Measurements from ENCODE around the gene IGFBP2. TPM values are rescaled to one million over a fixed set of nuclear protein-coding genes. Genes with fewer than 3 reads are reported as not detected.

Gene IGFBP2
- total RNA-seq, 2 experiments from 2014 or later = 10.3 to 10.9 TPM

DNA sequence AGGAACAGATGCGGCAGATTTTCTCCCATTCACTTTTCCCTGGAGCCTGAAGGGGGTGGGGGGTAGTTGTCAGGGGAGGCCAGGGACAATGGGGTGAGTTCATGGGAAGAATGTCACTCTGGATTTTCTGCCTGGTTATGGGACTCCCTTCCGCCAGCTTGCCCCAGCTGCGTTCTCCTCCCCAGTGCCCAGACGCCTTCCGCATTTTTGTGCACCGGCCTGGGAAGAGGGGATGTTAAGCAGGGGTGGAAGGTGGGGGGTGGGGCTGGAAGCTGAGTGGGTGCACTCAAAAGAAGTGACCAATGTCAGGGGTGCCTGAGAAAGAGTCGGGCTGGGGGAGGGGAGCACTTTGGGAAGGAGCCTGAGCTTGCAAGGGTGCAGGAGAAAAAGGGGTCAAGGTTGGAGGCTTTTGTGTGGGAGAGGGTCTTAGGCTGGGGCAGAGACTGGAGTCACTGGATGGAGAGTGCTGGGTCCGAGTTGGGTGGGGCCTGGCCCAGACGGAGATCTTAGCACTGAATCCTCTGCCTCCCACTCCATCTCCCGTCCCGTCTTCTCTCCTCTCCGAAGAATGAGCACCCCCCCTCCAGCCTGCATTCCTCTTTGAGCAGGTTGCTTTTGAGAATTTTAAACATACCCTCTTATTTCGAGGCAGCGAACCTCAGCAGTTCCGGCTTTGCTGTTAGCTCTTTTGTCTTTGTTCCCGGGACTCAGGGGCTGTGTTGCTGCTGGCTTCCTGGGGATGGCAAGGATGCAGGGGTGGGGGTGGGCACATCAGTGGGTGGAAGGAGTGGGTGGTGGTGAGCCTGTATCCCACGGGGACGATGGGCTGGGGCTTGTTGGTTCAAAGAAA is 2.7 kb downstream of the IGFBP2 start:
- Mint-ChIP-seq H3K36me3 (ENCODE audit: low read depth) (peaks cover 5% of the 10 kb centered on the region), H3K27ac (no peak overlapping the region), H3K4me3 (no peak overlapping the region), H3K9me3 (no peaks in the 10 kb centered on the region), H3K27me3 (peaks cover 63% of the 10 kb centered on the region), H3K4me1 (peaks cover 27% of the 10 kb centered on the region)
- ChIA-PET CTCF (interaction anchor here (0.6 kb wide), 1 partner anchor 45 kb away, joined by 3 read pairs; no protein-coding TSS in a partner anchor), POLR2A (no interaction called here)
- DNase-seq = no peak

DNA sequence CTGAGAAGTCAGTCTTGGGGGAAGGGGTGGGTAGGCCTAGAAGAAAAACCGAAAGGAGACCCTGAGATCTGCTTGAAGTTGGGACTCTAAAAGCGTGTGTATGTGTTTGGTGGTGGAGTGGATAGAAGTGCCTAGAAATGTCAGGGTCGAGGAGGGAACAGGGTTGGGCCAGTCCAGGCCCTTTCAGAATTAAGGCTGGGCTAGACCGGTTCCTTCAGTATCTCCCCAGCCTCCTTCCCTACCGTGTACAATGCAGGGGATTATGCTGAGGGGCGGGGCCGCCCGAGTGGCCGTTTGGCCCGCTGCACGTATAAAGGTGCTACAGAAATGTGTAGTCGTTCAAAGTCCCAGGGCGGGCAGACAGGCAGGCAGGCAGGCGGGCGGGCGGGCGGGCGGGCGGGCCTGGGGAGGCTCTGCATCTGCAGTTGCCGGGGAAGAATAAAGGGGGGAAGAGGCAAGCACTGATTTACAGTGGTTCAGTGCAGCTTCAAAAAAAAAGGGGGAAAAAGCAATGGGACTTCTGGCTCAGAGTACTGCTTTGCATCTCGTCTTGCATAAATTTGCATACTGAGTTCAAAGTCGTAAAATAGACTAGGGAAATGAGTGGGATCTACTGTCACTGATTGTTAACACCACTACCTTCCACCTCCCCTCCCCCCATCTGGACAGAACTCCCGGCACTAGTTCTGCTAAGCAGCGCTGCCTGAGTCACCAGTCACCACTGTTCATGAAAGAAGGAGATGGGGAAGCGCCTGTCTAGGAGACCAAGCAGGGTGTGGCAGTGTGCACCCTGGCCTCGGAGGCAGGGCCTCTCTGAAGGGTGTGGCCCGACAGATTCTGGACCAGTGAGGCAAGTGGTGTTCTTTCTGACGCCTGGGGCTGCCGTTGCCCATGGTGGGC is 3.6 kb downstream of the IGFBP2 start:
- Mint-ChIP-seq H3K9me3 (no peaks in the 10 kb centered on the region), H3K27me3 (peaks cover 55% of the 10 kb centered on the region), H3K4me3 (no peak overlapping the region), H3K36me3 (ENCODE audit: low read depth) (peaks cover 5% of the 10 kb centered on the region), H3K4me1 (peaks cover 27% of the 10 kb centered on the region), H3K27ac (no peak overlapping the region)
- no peak for DNase-seq
- POLR2A ChIA-PET = no interaction called here
- CTCF ChIA-PET = no interaction called here

DNA sequence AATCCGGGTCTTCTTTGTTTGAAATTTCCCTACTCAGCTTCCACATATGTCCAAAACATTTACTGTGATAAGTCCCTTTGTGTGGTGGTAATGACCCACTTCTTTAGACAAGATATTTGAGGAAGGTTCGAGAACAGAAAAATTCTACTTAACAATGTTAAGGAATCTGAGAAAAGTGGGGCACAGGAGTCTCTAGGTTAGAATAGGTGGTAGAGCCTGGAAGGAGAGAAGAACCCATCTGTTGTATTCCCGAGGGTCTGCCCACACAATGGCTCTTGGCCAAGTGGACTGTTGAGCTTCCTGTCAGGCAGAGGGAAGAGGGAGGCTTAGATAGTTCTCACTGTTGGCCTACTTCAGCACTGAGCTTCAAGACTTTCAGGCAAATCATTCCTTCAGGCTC is 4.3 kb downstream of the IGFBP2 start:
- Mint-ChIP-seq H3K4me3 (no peak overlapping the region), H3K36me3 (ENCODE audit: low read depth) (peaks cover 5% of the 10 kb centered on the region), H3K4me1 (peaks cover 26% of the 10 kb centered on the region), H3K27ac (no peak overlapping the region), H3K27me3 (peaks cover 48% of the 10 kb centered on the region), H3K9me3 (no peaks in the 10 kb centered on the region)
- ChIA-PET POLR2A (no interaction called here), CTCF (no interaction called here)
- DNase-seq = no peak

DNA sequence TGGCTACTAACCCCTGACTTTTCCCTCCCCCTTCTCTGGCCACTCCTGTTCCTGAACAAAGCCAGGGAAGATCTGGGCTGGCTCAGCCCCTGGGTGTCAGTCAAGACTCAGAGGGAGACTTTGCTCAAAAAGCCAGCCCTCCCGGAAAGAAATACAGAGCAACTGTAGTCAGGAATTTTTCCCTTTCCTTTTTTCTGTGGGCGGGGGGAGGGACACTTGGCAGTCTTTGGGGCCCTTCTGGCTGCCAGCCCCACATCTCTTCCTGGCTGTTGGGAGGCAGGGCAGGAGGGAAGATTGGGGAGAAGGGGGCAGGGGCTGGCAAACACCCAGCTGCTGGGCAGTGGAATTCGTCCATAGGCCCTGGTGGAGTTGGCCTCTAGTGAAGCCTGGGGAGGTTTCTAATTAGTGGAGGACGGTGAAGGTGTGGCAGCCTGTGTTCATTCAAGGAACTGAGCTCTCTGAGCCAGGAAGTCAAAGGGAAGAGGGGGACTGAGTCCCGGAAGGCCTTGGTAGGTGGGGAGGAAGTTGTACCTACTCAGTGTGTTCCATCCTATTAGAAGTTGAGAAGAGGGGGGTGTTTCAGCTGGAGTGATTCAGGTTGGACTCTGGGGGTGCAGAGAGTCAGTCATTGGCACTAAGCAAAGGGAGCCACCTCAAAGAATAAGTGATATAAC is 10.9 kb downstream of the IGFBP2 start:
- H3K9me3 Mint-ChIP-seq = peaks cover 6% of the 10 kb centered on the region
- no peak overlapping the region for H3K4me3 Mint-ChIP-seq
- peaks cover 7% of the 10 kb centered on the region for H3K4me1 Mint-ChIP-seq
- ChIA-PET POLR2A (no interaction called here), CTCF (interaction anchor here (0.6 to 1.6 kb wide), 5 partner anchors 22 to 68 kb away, joined by 3 to 4 read pairs (median 3); no protein-coding TSS in a partner anchor)
- DNase-seq = no peak
- H3K27me3 Mint-ChIP-seq = peaks cover 8% of the 10 kb centered on the region
- peak overlapping the region; percentile 54 for H3K27ac Mint-ChIP-seq
- no peaks in the 10 kb centered on the region for H3K36me3 Mint-ChIP-seq (ENCODE audit: low read depth)

DNA sequence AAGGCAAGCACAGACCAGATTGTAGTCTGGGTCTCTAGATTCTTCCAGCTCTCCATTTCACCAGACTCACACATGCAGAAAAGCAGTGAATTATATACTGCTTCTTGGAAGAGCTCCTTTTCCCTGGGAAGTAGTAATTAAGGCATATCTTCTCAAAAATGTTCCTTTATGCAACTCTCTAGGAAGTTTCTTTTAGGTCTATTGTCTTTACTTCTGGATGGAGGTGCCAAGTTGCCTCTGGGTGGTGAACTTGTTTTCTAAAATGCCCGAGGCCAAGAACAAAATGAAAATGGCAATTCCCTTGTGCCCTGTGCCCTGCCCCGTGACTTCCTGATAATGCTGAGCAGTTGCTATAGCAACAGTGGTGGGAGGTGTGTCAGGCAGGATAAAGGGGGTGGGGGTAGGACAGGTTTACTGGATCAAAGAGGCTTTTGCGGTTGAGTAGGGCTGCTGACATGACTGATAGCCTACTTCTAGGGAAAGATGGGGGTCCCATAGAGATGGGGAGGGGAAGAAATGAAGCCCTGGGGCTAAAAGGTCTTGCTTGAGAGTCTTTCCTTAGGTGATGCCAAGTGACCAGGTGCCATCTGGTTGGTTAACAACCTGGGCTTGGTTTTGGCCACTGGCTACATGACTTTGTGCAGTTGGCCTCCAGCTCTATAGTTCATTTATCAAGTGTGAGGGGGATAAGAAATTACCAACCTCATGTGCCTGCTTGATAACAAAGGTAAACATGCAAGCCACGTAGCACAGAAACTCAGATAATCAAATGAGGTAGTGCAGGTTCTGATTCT is 11.8 kb downstream of the IGFBP2 start:
- Mint-ChIP-seq H3K9me3 (peaks cover 6% of the 10 kb centered on the region), H3K36me3 (ENCODE audit: low read depth) (no peaks in the 10 kb centered on the region), H3K27me3 (peaks cover 4% of the 10 kb centered on the region), H3K27ac (no peak overlapping the region), H3K4me3 (no peak overlapping the region), H3K4me1 (peaks cover 7% of the 10 kb centered on the region)
- CTCF ChIA-PET = interaction anchor here (0.7 to 1.6 kb wide), 5 partner anchors 17 to 69 kb away, joined by 3 to 4 read pairs (median 3); no protein-coding TSS in a partner anchor
- DNase-seq = no peak
- POLR2A ChIA-PET = no interaction called here

DNA sequence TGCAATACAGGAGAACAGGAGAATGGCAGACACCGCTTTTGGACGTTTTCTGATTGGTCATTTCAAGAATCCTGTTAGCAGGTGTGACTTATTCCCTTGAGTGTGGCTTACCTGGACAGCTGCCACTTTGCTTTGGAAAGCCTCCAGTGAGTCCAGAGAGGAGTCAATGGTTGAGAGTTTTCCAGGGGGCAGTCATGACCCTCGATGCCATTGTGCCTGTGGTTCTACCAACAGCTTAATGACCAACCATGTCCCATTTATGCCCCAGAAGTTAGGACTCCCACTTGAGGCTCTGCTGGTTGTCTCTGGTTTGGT is 12.4 kb downstream of the IGFBP2 start:
- POLR2A ChIA-PET = no interaction called here
- DNase-seq = no peak
- Mint-ChIP-seq H3K27ac (no peak overlapping the region), H3K4me3 (no peak overlapping the region), H3K4me1 (peaks cover 7% of the 10 kb centered on the region), H3K9me3 (peaks cover 6% of the 10 kb centered on the region), H3K36me3 (ENCODE audit: low read depth) (no peaks in the 10 kb centered on the region), H3K27me3 (peaks cover 5% of the 10 kb centered on the region)
- CTCF ChIA-PET = interaction anchor here (1.0 to 1.6 kb wide), 2 partner anchors 18 to 45 kb away, joined by 3 read pairs; no protein-coding TSS in a partner anchor

DNA sequence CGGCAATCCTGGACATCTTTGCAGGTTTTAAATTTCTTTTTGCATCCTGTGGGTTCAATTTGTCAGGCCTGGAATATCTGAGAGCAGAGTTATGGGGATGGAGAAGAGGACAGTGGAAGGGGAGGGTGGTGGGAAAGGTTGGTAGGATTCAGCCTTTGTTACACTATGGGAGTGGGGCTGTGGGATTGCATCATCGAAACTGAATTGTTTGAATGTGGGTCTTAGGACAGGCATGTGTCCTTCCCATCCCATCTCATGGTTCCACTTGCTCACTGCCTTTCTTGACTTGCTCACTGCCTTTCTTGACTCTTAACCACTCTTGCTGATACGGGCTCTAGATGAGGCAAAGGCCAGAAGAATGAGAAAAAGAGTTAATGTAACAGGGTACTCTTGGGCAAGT is 12.9 kb downstream of the IGFBP2 start:
- CTCF ChIA-PET = interaction anchor here (1.0 kb wide), 1 partner anchor 18 kb away, joined by 3 read pairs; no protein-coding TSS in a partner anchor
- H3K27ac Mint-ChIP-seq = no peak overlapping the region

GRCh38 chr2:216648105-216648504 is 14.9 kb downstream of the IGFBP2 start:
- ChIA-PET CTCF (interaction anchor here (1.5 kb wide), 1 partner anchor 8 kb away, joined by 3 read pairs; no protein-coding TSS in a partner anchor), POLR2A (no interaction called here)
- Mint-ChIP-seq H3K4me1 (peaks cover 7% of the 10 kb centered on the region), H3K27me3 (peaks cover 6% of the 10 kb centered on the region), H3K4me3 (no peak overlapping the region), H3K27ac (no peak overlapping the region), H3K9me3 (peaks cover 6% of the 10 kb centered on the region), H3K36me3 (ENCODE audit: low read depth) (no peaks in the 10 kb centered on the region)
- no peak for DNase-seq

More for the DNA sequence above, 12.9 kb downstream of the IGFBP2 start:
- Mint-ChIP-seq H3K9me3 (peaks cover 6% of the 10 kb centered on the region), H3K4me3 (no peak overlapping the region), H3K36me3 (ENCODE audit: low read depth) (no peaks in the 10 kb centered on the region), H3K4me1 (peaks cover 7% of the 10 kb centered on the region), H3K27me3 (peaks cover 6% of the 10 kb centered on the region)
- POLR2A ChIA-PET = no interaction called here
- DNase-seq = no peak

- Mint-ChIP-seq H3K4me1 (peaks cover 8% of the 10 kb centered on the region), H3K4me3 (no peak overlapping the region), H3K27me3 (peaks cover 6% of the 10 kb centered on the region), H3K9me3 (peaks cover 6% of the 10 kb centered on the region), H3K36me3 (ENCODE audit: low read depth) (no peaks in the 10 kb centered on the region), H3K27ac (no peak overlapping the region)
- CTCF ChIA-PET = no interaction called here
- DNase-seq = no peak
- POLR2A ChIA-PET = no interaction called here
Measured at GRCh38 chr2:216649574-216649973, 16.4 kb downstream of the IGFBP2 start.

DNA sequence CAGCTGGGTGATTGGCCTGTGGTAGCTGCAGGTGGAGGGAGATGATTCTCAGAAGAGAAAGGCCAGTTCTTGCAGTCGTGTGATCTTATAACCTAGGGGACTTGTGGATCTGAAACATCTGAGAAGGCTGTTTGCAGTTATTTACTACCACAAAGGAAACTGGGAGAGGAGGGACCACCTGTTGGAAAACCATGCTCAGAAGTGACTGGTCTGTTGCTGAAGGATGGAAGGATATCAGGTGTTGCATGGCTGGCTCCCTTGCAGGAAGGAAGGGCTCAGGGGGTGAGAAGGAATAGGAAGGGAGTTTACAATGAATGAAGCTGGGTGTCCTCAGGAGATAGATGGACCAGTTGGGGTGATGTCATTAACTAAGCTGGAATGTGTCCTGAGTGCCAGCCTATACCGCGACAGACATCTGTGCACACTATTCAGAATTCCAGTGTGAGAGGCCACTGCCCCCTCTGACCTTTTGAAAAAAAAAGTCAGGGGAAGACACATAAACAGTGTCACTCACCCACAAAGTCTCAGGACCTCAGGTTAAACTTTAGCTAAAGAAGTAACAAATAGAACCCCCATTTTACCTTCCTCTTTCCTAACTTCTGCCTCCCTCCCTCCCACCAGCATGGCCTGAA is 17.5 kb downstream of the IGFBP2 start:
- peaks cover 6% of the 10 kb centered on the region for H3K9me3 Mint-ChIP-seq
- no peak overlapping the region for H3K27ac Mint-ChIP-seq
- no peak overlapping the region for H3K4me3 Mint-ChIP-seq
- H3K27me3 Mint-ChIP-seq = peaks cover 6% of the 10 kb centered on the region
- ChIA-PET CTCF (interaction anchor here (1.4 kb wide), 1 partner anchor 133 kb away, joined by 4 read pairs; no protein-coding TSS in a partner anchor), POLR2A (no interaction called here)
- no peak for DNase-seq
- peaks cover 6% of the 10 kb centered on the region for H3K4me1 Mint-ChIP-seq
- H3K36me3 Mint-ChIP-seq (ENCODE audit: low read depth) = no peaks in the 10 kb centered on the region

DNA sequence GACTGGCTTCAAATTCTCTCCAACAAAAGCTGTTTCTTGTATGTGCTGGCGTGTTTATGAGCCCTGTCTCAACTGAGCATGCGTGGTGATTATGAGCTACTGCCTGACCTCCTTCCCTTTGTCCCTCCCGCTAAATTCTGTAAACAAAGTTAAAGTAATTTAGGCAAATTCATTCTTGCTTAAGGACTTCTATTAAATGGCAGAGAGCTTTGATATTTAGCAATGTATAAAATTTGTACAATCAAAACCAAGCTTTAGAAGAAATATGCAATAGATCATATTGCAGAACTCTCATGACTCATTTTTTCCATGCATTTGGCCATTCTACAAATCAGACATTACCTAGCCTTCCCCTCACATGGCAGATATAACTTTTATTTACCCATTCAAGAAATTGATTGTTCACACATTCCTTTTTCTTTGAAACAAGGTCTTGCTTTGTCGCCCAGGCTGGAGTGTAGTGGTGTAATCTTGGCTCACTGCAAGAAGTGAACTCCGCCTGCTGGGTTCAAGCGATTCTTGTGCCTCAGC is 18.2 kb downstream of the IGFBP2 start:
- Mint-ChIP-seq H3K27ac (no peak overlapping the region), H3K36me3 (ENCODE audit: low read depth) (no peaks in the 10 kb centered on the region), H3K9me3 (peaks cover under 1% of the 10 kb centered on the region), H3K4me1 (peaks cover 6% of the 10 kb centered on the region), H3K27me3 (peaks cover 4% of the 10 kb centered on the region), H3K4me3 (no peak overlapping the region)
- ChIA-PET CTCF (interaction anchor here (1.4 kb wide), 1 partner anchor 134 kb away, joined by 4 read pairs; no protein-coding TSS in a partner anchor), POLR2A (no interaction called here)
- DNase-seq = no peak
